Skeletal muscle satellite cell (primary cell): ENCODE measurements around the gene STC2. TPM values are rescaled to one million over a fixed set of nuclear protein-coding genes. Genes with fewer than 3 reads are reported as not detected.
"Not testable (repeated sequence)": the region's sequence is repeated elsewhere in the genome, so short reads cannot be mapped to it uniquely, and the experiment has no call there.

Source experiments
- H3K27me3 ChIP-seq: 2 replicates; pipeline ENCODE4 v1.7.0; 2013; ENCODE audit warnings: low read length; ENCODE audit not compliant: control insufficient read depth, insufficient read depth
- H3K36me3 ChIP-seq: 2 replicates; pipeline ENCODE4 v1.7.0; 2013; ENCODE audit warnings: mild to moderate bottlenecking, control low read depth, low read length; ENCODE audit not compliant: insufficient read depth
- H3K4me1 ChIP-seq: 2 replicates; pipeline ENCODE4 v1.7.0; 2013; ENCODE audit warnings: low read length; ENCODE audit not compliant: control insufficient read depth, insufficient read depth
- H3K4me2 ChIP-seq: 2 replicates; pipeline ENCODE4 v1.7.0; 2013; ENCODE audit warnings: mild to moderate bottlenecking, low read length
- H3K4me3 ChIP-seq: 2 replicates; pipeline ENCODE4 v1.7.0; 2013; ENCODE audit warnings: low read length
- H3K9ac ChIP-seq: 2 replicates; pipeline ENCODE4 v1.7.0; 2013; ENCODE audit warnings: mild to moderate bottlenecking, low read depth, low read length, moderate library complexity
- H3K9me3 ChIP-seq: replicated peaks from 2 replicates; pipeline ENCODE4 v1.7.0; 2013; ENCODE audit warnings: mild to moderate bottlenecking, control low read depth, low read length
- total RNA-seq: library from RNA; depleted of rRNA; stranded (reverse); fragments of >200 nt; gene quantifications from 2 replicates; pipeline ENCODE4 v1.2.3, GENCODE V29; 2012; rRNA removed

STC2 gene, protein sequence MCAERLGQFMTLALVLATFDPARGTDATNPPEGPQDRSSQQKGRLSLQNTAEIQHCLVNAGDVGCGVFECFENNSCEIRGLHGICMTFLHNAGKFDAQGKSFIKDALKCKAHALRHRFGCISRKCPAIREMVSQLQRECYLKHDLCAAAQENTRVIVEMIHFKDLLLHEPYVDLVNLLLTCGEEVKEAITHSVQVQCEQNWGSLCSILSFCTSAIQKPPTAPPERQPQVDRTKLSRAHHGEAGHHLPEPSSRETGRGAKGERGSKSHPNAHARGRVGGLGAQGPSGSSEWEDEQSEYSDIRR
- total RNA-seq, result 104 and 125 TPM in 2 replicates

DNA sequence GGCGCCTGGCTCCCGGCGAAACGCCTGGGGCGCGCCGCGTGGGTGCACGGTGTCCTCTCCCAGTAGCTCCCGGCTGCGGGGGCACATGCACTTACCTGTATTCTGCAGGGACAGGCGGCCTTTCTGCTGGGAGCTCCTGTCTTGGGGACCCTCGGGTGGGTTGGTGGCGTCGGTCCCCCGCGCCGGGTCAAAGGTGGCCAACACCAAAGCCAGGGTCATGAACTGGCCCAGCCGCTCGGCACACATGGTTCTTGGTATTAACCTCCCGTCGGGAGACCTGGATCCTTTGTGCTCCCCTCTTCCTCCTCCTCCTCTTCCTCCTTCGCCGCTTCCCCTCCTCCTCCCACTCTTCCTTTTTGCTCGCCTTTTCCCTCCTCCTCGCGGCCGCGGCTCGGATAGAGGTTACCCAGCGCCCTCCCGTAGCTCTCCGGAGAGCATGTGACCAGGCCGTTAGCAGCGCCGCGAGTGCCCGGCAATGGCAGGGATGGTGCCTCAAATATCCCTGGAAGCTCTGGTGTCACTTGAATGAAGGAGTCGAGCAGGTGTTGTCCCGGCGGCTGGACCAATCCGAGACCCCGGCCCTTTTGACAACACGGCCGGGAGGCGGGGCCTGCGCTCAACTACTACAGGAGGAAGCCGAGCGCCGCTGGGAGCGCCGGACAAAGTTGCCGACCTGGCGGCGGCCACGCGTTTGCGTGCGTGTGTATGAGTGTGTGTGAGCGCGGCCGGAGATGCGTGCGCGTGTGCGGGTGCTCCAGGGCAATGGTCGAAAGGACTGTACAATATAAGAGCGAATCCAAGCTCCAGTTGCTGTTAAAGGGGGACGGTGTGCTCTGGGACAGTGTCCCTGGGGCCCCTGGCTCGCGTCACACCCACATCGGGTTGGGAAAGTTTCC is at the start of gene STC2:
Gene STC2 (minus strand): TSS at position 467 of the 896 bp plus-strand sequence. CDS start 221 bp downstream, at position 246.
- Histone ChIP-seq H3K4me1 (peaks cover 45% of the 10 kb centered on the region), H3K4me3 (peak within 1 kb of the TSS; percentile 96), H3K36me3 (peaks cover 48% of the 10 kb centered on the region), H3K4me2 (peak within 1 kb of the TSS; percentile 95), H3K9me3 (no peaks in the 10 kb centered on the region), H3K27me3 (no peaks in the 10 kb centered on the region), H3K9ac (peak within 1 kb of the TSS; percentile 87)

- Histone ChIP-seq H3K9me3 (peaks cover 4% of the 10 kb centered on the region), H3K27me3 (no peaks in the 10 kb centered on the region), H3K36me3 (no peaks in the 10 kb centered on the region), H3K4me1 (no peaks in the 10 kb centered on the region), H3K9ac (no peak overlapping the region), H3K4me2 (no peak overlapping the region), H3K4me3 (no peak overlapping the region)
Measured at GRCh38 chr5:173371400-173371799, 43.2 kb upstream of the STC2 start.

- not testable (repeated sequence) for H3K4me3 ChIP-seq, H3K4me1 ChIP-seq, H3K9me3 ChIP-seq, H3K4me2 ChIP-seq, H3K9ac ChIP-seq, H3K27me3 ChIP-seq, H3K36me3 ChIP-seq
Measured at GRCh38 chr5:173363406-173363805, 35.2 kb upstream of the STC2 start.

- Histone ChIP-seq H3K27me3 (peaks cover 3% of the 10 kb centered on the region), H3K4me1 (peaks cover 5% of the 10 kb centered on the region), H3K4me2 (no peak overlapping the region), H3K36me3 (no peaks in the 10 kb centered on the region), H3K4me3 (no peak overlapping the region), H3K9me3 (no peaks in the 10 kb centered on the region), H3K9ac (no peak overlapping the region)
Measured at GRCh38 chr5:173355561-173355960, 27.3 kb upstream of the STC2 start.

DNA sequence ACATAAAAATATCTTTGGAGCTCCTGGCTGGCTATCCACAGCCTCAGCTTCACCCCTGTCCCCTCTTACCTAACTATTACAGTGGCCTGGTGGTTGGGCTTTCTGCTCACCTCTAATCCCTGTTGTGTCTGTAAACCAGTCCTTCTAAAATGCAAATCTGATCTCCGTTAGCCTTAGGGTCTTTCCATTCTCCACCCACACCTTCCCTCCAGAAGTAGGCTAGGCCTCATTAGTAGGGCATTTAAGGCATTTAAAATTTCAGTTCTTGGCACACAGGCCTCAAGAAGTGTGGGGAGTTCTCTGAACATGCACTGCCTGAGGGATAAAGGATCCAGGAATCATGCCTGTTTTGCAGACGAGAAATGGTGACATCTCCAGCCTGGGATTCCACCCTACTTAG is 26.4 kb upstream of the STC2 start:
- peaks cover 3% of the 10 kb centered on the region for H3K27me3 ChIP-seq
- no peak overlapping the region for H3K4me2 ChIP-seq
- no peak overlapping the region for H3K9ac ChIP-seq
- peaks cover 5% of the 10 kb centered on the region for H3K4me1 ChIP-seq
- H3K9me3 ChIP-seq, result no peaks in the 10 kb centered on the region
- no peak overlapping the region for H3K4me3 ChIP-seq
- no peaks in the 10 kb centered on the region for H3K36me3 ChIP-seq

DNA sequence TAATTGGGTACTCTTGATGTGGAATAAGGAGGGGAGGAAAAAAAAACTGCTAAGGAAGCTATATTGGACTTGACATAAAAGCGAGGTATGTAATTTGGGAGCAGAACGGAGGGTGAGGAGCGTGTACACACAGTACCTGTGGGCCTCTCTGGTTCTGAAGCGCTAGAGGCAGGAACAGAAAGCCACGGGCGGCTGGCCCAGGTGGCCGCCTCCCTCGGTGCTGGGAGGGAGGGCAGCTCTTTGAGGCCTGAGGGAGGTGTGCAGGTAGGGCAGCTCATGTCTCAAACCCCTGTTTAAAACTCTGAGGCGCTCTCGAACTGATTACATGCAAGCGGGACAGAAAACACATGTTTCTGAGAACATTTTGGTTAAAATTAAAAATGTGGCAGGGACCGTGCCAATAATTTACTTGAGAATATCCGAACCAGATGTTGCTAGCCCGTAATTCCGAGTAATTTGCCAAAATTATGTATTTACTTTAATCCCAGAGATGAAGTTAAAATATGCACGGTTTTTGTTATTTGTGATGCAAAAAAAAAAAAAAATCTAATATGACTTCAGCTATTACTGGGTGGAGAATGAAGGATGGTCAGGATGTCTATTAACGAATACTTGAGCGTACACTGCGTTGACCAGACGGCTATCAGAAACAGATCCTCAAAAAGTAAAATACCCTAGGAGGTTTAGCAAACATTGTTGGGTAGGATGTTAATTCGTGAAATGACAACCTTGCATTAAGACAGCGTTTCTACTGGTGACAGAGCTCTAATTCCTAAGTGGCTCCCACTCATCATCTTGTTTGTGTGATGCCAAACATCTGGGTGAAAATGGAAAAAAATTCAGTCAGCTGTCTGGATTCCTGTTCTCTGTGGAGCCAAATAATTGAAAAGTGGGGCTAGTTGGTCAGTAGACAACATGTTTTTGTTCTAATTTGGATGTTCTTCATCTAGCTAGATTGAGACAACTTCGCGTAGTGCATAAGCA is 24.4 kb upstream of the STC2 start:
- Histone ChIP-seq H3K9me3 (no peaks in the 10 kb centered on the region), H3K4me3 (no peak overlapping the region), H3K4me2 (no peak overlapping the region), H3K27me3 (peaks cover 3% of the 10 kb centered on the region), H3K36me3 (no peaks in the 10 kb centered on the region), H3K9ac (no peak overlapping the region), H3K4me1 (no peaks in the 10 kb centered on the region)

GRCh38 chr5:173342813-173343755 is 14.9 kb upstream of the STC2 start:
- Histone ChIP-seq H3K4me2 (no peak overlapping the region), H3K4me1 (peaks cover 10% of the 10 kb centered on the region), H3K9me3 (no peaks in the 10 kb centered on the region), H3K4me3 (no peak overlapping the region), H3K27me3 (no peaks in the 10 kb centered on the region), H3K36me3 (no peaks in the 10 kb centered on the region), H3K9ac (no peak overlapping the region)

DNA sequence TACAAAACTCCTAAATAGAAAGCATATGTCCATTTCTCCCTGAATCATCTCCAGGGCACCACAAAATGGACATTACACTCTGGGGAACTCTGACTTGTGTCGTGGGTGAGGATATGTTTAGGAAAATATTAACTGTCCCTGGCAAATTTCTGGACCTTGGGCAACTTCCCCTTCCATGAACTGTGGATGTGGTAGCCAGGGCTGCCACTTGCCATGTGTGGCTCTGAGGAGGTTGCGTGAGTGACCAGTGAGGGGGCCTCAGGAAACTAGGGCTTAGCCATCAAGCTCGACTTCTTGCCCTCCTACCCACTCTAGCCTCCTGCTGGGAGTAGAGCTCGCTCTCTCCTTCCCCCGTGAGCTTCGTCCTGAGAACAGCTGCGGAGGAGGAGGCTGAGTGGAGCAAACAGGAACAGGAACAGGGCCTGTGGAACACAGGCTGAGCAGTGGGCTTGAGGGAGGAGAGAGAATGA is 13.8 kb upstream of the STC2 start:
- peaks cover 10% of the 10 kb centered on the region for H3K4me1 ChIP-seq
- no peak overlapping the region for H3K9ac ChIP-seq
- no peaks in the 10 kb centered on the region for H3K9me3 ChIP-seq
- no peaks in the 10 kb centered on the region for H3K27me3 ChIP-seq
- H3K36me3 ChIP-seq, result no peaks in the 10 kb centered on the region
- no peak overlapping the region for H3K4me3 ChIP-seq
- H3K4me2 ChIP-seq, result no peak overlapping the region

- Histone ChIP-seq H3K4me3 (no peak overlapping the region), H3K9ac (no peak overlapping the region), H3K4me1 (peaks cover 10% of the 10 kb centered on the region), H3K4me2 (no peak overlapping the region), H3K9me3 (no peaks in the 10 kb centered on the region), H3K36me3 (no peaks in the 10 kb centered on the region), H3K27me3 (no peaks in the 10 kb centered on the region)
Measured at GRCh38 chr5:173340984-173341383, 12.8 kb upstream of the STC2 start.

- Histone ChIP-seq H3K27me3 (no peaks in the 10 kb centered on the region), H3K9me3 (no peaks in the 10 kb centered on the region), H3K9ac (no peak overlapping the region), H3K4me3 (no peak overlapping the region), H3K36me3 (no peaks in the 10 kb centered on the region), H3K4me2 (no peak overlapping the region), H3K4me1 (peaks cover 12% of the 10 kb centered on the region)
Measured at GRCh38 chr5:173340451-173340850, 12.2 kb upstream of the STC2 start.
